RPMI8226 (cell line): ENCODE results near the gene UNC93A.
"Not testable (repeated sequence)": the region's sequence is repeated elsewhere in the genome, so short reads cannot be mapped to it uniquely, and the experiment has no call there.

ENCODE experiments used
- DNase-seq: peaks from one replicate; pipeline ENCODE4 v3.0.0-alpha.2; 2015

The UNC93A gene

DNA sequence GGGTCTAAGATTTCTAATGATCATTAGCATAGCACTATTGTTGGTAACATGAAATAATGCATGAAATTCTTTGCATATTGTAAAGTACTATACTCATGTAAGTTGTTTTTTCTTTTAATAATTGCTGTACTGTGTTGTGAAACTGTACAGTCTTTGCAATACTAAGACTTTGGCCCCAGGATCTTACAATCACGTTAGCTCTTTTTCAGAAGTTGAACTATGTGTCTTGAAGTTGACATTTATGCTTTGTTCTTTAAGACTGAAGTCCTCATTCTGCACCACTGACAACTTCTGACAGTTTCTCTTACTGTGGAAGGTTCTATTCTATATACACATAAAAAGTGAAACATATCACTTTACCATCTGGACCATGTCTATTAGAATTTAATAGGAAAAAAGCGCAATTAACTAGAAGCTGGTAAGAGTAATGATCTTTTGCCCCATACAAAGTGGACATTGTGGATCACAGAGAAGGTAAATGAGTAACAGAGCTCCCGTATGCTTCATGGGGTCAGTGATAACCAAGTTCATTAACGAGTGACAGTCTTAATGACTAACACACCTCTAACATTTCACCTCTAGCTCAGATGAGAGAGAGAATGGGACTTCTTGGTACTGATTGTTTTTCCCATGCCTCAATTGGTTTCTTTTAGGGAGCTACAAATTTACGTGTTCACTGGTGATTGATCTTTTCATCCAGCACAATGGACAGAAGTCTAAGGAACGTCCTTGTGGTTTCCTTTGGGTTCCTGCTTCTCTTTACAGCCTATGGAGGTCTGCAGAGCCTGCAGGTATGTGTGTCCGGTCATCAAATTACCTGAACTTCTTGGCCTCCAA is at the start of gene UNC93A:
Gene UNC93A, plus strand, starts transcription at position 530 of the 837 bp plus-strand sequence. Its CDS starts 175 bp downstream, at position 705.
- DNase-seq: no peak

DNA sequence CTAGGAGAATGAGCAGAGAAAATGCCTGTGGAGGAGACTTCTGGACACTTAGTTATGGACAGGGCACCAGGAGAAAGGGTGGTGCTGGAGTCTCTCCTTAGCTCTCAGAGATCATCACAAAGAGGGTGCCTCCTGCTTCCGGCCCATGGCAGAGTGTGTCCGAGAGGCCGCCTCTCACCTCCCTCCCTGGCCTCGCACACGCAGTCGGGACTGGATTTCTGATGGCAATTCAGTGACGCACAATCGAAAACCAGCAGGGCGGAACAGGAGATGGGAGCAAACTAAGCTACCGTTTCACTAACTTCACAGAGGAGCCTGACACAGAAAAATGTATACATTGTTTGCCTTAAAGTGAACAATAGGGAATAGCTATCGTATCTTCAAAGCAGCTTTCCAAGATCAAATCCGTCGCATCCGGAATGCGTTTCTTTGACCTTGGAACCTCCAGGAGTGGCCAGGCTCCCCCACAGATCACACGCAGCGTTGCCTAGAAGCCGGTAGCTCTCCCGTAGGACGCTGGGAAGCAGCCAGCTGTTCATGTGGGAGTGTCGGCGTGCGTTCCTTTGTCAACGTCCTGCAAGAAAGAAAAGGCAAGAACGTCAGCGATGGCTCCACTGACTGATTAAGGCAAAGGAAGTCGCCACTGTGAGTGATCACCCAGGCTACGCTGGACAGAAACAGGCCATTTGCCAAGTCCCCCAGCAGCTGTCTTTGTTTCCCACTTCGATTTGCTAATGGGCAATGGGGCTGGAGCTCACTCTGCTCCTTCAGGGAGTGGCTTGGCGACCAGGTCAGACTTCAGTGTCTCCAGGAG is 49.6 kb upstream of the UNC93A start:
- DNase-seq: not testable (repeated sequence)

- DNase-seq: not testable (repeated sequence)
These were observed 49.0 kb upstream of the UNC93A start for GRCh38 chr6:167242135-167242506.

DNA sequence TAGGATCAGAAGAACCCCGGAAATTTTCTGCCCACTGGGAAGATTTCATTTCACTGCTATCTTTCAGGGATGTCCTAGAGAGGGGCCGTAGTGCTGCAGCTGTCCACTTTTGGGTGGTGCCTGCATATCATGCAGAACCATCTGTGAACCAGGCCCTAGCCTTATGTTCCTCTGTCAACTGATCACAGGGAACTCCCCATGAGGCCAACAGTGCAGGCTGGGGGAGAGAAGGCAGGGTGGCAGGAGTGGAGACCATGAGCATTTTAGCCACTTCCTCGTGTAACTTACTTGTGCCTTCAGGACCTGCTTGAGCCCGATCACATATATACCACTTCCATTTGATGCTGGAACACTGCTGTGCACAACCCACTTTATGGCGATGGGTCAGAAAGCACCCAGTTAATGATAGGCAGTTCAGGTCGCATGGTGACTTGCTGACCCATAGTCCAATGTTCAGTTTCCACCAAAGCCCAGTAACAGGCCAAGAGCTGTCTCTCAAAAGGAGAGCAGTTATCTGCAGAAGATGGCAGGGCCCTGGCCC is 48.5 kb upstream of the UNC93A start:
- DNase-seq: not testable (repeated sequence)

- DNase-seq: no peak
These were observed 46.8 kb upstream of the UNC93A start for GRCh38 chr6:167244064-167244960.

DNA sequence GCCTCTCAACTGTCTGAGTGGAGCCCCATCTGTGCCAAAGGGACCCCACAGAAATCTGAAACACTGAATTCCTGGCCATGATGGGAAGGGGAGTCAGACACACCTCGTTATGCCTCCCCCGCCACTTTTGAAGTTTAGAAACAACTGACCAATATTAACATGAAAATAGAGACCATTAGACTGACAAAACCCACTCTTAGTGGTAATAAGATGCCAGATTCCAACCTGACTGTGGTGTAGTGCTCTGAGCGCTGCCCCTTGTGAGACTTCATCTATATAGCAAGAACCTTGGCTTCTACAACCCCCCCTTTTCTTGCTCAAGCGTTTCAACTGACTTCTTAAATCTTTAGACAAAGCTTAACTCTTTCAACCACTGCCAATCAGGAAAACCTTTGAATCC is 46.1 kb upstream of the UNC93A start:
- DNase-seq: no peak

- no peak for DNase-seq
These were observed 45.5 kb upstream of the UNC93A start for GRCh38 chr6:167245591-167245990.

DNA sequence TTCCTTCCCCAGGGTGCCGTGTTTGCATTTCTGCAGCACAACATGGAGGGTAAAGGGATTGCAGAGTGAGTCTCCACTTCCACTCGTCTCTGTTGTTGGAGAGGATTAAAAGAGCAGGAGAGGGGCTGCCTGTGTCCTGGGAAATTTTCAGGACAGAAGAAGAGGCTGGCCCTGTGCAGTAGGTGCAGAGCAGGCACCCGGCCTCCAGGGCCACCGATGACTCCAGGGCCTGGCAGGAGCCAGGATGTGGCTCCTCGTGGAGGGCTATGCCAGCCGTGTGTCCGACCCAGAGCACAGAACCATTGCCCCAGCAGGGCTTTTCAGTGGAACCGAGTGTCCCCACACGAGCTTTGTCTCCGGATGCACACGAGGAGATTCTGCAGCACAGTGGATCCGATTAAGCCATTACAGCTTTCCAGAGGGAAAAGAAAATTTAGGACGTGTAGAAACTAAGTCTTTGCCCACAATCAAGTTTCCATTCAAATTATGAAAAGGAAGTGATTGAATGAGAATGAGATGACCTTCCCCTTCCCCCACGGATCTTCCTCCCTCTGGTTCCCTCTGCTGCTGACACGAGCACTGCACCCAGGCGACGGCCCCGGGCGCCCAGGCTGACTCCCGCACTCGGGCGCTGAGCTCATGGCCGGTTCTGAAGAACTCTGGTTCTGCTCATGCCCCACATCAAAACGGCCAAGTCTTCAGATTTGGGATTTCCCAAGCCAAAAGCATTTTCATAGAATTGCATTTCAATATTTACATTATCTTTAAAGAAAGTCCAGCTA is 43.1 kb upstream of the UNC93A start:
- DNase-seq: no peak

DNA sequence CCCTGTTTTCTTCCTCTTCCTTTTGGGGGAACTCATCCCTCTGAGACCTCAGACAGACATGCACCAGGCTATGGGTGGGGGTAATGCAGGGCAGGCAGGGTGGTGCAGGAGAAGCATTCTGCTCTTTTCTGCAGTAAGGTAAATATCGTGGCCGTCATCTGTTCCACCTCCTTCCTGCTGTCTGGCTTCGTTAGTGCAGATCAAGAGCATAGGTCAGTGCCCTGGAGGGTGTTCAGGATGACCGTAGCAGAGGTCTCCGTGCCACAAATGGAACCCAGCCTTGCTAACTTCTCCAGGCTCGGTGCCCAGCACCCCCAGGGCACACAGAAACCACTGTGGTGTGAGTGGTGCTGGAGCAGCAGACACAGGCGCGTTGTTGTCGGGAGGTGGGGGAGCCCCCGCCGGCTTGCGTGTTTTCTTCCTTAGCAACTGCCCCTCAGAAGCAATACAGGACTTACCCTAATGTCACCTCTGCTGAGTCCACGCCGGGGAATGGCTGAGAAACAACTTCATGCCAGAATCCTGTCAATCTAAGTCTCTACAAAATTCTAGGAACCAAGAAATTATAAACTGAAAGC is 42.1 kb upstream of the UNC93A start:
- not testable (repeated sequence) for DNase-seq

GRCh38 chr6:167252271-167252670 is 38.8 kb upstream of the UNC93A start:
- DNase-seq: no peak

DNA sequence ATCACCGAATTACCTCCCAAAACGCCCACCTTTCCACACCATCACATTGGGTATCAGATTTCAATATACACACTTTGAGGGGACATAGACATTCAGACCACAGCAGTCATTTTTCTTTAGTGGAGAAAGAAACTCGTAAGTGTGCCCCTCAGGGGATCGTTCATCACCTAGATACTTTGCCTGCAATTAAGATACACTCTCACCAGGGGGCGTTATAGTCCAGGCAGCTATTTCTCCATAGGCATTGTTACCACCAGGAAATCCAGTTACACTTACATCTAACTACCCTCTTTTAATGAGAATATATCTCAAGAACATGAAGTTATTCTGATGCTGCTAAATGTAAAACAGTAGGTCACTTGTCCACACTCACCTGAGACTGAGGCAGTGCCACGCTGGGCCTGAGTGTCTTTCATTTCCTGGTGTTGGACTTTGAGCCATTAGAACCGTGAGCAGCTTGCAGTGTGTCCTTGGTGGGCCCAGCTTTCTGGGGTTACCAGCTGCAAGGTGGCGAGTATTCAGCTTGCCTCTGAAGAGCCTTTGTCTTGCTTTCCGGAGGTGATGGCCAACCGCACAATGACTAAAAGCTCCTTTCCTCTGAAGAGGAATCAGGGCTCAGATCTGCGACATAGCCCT is 35.1 kb upstream of the UNC93A start:
- DNase-seq: no peak

GRCh38 chr6:167258646-167259045 is 32.5 kb upstream of the UNC93A start:
- DNase-seq: no peak

- not testable (repeated sequence) for DNase-seq
These were observed 24.9 kb upstream of the UNC93A start for GRCh38 chr6:167266057-167266829.

DNA sequence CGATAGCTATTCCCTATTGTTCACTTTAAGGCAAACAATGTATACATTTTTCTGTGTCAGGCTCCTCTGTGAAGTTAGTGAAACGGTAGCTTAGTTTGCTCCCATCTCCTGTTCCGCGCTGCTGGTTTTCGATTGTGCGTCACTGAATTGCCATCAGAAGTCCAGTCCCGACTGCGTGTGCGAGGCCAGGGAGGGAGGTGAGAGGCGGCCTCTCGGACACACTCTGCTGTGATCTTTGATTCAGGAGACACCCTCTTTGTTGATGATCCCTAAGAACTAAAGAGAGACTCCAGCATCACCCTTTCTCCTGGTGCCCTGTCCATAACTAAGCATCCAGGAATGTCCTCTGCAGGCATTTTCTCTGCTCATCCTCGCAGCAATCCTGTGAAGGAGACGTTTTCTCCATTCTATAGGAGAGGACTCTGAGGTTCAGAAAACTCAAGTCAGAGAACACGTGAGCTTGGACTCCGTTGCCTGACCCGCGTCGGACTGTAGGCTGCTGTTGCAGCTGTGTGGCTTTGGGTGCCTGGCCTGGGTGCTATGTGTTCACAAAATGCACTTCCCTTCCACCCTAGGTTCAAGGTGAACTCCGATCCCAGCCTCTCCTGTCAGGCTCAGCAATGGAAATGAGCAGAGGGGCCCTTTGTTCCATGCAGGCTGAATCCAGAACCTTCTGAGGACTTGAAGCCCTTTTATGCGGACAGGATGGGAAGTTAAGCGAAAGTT is 24.1 kb upstream of the UNC93A start:
- no peak for DNase-seq

DNA sequence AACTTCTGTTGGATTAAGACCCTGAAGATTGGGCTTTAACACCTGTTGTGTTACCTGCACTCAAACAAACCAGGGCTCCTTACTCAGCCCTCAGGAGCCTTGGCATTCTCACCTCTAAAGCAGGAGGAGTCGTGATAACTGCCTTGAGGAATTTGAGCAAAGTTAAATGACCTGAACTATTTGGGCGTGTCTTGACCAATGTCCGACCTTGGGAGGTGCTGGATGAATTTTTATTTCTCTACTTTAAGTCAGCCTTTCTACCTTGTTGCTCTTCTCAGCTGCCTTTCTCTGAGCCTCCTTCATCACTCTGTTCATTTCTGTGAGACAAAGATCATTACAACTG is 23.6 kb upstream of the UNC93A start:
- DNase-seq: not testable (repeated sequence)

DNA sequence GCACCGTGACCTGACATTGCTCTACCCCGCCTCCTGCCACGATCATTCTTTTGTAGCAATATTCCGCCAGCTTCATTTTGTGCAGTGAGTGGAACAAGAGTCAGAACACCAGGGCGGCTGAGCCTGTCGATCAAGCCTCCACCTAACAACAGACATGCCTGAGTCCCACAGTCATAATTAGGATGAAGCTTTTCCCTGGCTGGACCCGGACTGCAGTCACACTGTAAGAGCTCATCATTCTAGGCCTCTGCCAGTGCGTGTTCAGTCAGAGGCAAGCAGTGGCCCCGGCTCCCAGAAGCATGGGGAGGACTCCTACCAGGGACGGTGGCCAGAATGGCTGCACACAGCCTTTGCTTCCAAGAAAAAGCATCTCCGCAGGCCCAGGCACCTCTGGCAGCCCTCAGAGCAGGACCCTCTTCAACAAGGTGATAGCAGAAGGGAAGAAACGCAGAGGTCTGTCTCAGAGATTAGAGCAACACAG is 23.2 kb upstream of the UNC93A start:
- no peak for DNase-seq

GRCh38 chr6:167268683-167269280 is 22.3 kb upstream of the UNC93A start:
- no peak for DNase-seq

DNA sequence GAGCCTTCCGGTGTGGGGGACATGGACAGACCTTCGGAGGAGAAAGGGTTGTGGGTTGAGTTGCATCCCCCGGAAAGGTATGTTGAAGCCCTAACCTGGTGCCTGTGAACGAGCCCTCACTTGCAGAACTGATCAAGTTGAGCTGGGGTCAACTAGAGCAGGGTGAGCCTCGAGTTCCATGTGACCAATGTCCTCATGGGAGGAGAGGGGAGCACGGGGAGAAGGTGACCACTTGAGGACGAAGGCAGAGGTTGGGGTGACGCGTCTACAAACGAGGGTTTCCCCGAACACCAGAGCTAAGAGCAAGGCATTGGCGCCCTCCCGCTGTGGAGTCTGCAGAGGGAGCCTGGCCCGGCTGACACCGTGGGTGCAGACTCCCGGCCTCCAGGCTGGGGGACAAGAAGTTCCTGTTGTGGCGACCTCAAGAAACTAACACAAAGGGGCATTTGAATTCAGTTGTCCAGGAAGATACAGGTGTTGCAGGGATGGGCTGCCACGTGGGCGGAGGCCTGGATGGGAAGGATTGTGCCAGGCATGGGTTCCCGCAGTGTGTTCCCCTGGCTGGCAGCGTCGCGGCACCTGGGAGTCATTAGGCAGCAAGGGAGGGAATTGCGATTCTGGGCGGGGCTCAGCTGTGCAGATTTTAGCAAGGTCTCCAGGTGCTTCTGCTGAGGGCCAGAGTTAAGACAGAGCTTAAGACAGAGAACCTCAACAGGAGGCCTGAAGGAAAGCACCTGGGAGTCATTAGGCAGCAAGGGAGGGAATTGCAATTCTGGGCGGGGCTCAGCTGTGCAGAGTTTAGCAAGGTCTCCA is 20.4 kb upstream of the UNC93A start:
- DNase-seq: no peak
